Activated CD4-positive, alpha-beta memory T cell treated with anti-CD3 and anti-CD28 coated beads, Interleukin-2, amount 10 ng/mL, durations not matched to agents 7 days and 5 days (primary cell): Measurements from ENCODE around the gene WRAP53. TPM values are rescaled to one million over a fixed set of nuclear protein-coding genes. Genes with fewer than 3 reads are reported as not detected.

Experiments
- CTCF ChIA-PET: fragments of 350-600 bp; sonication (Branson Sonifier 250); formaldehyde crosslinking; loops from one replicate; lab custom pipeline; 2021; ENCODE audit warnings: antibody characterized with exemption, inconsistent platforms; lab: Charles Lee
- POLR2A ChIA-PET: fragments of 350-600 bp; sonication (Branson Sonifier 250); formaldehyde crosslinking; loops from one replicate; lab custom pipeline; 2021; ENCODE audit warnings: antibody characterized with exemption; lab: Charles Lee
- DNase-seq: peaks from one replicate; pipeline ENCODE4 v3.0.0-alpha.2; 2020
- H3K27ac Mint-ChIP-seq: one replicate; pipeline ENCODE4 v1.8.0; 2021; ENCODE audit warnings: mild to moderate bottlenecking, mixed read lengths
- H3K27me3 Mint-ChIP-seq: one replicate; pipeline ENCODE4 v1.8.0; 2021; ENCODE audit warnings: mixed read lengths
- H3K36me3 Mint-ChIP-seq: one replicate; pipeline ENCODE4 v1.8.0; 2021; ENCODE audit warnings: low read depth, mixed read lengths
- H3K4me1 Mint-ChIP-seq: one replicate; pipeline ENCODE4 v1.8.0; 2021; ENCODE audit warnings: mixed read lengths
- H3K4me3 Mint-ChIP-seq: one replicate; pipeline ENCODE4 v1.8.0; 2021; ENCODE audit warnings: mild to moderate bottlenecking, mixed read lengths
- H3K9me3 Mint-ChIP-seq: one replicate; pipeline ENCODE4 v1.8.0; 2021; ENCODE audit warnings: mixed read lengths
- total RNA-seq, 2 experiments: library from RNA; stranded (reverse); gene quantifications; one replicate each; pipeline ENCODE4 v1.2.3, GENCODE V29; 2021

The WRAP53 gene
- total RNA-seq, 2 experiments from 2014 or later = 18.6 to 18.8 TPM

DNA sequence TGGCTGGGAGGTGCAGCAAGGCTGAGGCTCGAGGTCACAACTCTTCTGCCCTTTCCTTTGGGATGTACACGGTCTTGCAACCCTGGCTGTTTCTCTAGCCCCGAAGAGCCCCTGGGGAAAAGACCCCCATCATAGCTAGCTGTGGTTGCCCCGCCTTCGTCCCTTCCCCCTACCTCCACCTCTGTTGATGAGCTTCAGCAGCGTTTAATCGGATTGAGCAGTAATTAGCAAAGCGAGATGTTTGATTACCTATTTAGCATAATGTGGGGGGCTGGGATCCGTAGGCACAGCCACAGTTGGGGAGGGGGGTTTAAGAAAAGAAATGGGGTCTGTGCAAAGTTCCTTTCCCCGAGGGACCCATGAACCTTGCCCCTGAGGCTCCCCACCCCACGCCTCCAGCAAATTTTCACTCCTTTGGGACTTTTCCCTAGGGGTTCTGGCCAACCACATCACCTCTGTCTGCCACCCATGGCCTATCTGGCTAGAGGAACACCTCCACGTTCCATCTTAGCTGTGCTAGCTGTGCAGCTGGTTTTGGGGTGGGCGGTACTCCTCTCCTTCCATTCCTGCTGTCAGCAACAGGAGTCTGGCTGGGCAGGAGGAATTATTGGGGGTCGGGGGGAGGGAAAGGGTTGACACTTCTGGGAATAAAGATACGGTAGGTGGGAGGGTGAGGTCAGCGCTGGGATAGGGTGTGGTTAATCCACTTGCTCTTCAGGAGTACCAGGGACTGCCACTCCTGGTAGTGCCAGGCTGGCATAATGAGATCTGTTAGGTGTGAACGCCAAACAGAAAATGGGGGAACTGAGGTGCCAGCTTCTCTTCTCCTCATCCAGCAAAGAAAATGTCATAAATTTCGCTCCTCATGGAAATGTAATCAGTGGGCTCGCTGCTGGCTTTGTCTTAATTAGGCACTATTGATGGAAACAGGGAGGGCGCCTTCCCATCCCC lies 27.9 kb downstream of the WRAP53 start:
- H3K9me3 Mint-ChIP-seq = no peaks in the 10 kb centered on the region
- CTCF ChIA-PET = interaction anchor here (1.5 kb wide), 1 partner anchor 31 kb away, joined by 3 read pairs; no protein-coding TSS in a partner anchor
- POLR2A ChIA-PET = interaction anchor here (0.9 to 1.2 kb wide), 2 partner anchors 28 to 65 kb away, joined by 3 to 4 read pairs; partner anchors contain the start of genes ATP1B2 and WRAP53
- no peak for DNase-seq
- no peak overlapping the region for H3K27ac Mint-ChIP-seq
- peaks cover 77% of the 10 kb centered on the region for H3K27me3 Mint-ChIP-seq
- peak overlapping the region; percentile 70 for H3K4me3 Mint-ChIP-seq
- no peaks in the 10 kb centered on the region for H3K36me3 Mint-ChIP-seq
- H3K4me1 Mint-ChIP-seq = peaks cover 30% of the 10 kb centered on the region

DNA sequence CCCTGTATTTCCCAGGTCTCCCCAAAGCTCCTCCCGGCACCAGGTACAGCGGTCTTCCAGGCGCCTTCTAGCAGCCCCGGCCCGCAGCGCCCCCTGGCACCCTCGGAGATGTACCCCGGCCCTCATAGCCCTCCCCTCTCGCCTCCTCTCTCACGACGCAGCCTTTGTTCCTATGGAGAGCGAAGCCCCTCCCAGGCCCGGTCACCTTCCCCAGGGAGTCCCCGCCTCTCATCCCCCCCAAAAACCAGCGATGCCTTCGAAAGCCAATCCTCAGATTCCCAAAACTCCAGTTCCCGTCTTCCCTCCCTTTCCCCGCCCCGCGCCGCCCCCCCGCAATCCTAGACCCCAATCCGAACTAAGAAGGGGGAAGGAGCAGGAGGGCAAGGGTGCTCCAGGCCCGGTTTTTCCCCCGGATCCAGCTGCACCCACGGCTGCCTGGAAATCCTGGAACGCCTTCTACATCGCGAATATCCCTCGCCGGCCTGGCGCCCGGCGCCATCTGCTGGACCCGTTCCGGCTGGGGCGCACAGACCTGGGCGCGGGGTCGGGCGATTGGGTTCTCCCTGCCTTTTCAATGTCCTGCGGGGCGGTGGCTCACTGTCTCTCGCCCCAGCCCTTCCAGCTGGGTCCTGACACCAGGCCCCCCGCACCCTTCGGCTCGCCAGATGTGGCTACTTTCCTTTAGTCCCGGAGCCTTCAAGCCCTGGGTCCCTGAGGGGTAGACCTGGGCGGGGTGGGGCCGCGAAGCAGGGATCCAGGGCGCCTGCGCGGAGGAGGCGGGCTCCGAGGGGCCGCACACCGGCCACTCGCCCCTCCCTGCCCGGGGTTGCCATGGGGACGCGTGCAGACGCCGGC lies 28.9 kb downstream of the WRAP53 start, which contains the start of gene DNAH2:
DNAH2 (plus strand) TSS at position 844 of the 855 bp plus-strand sequence. CDS start 1,991 bp downstream, outside the sequence.
- peak; percentile 48 for DNase-seq
- ChIA-PET POLR2A (interaction anchor here (0.6 to 1.2 kb wide), 4 partner anchors 13 to 66 kb away, joined by 3 to 4 read pairs (median 3); partner anchors contain the start of genes ATP1B2, TP53 and WRAP53), CTCF (interaction anchor here (0.6 to 1.2 kb wide), 3 partner anchors 29 to 132 kb away, joined by 3 to 5 read pairs (median 3); partner anchors contain the start of genes TP53 and WRAP53)
- H3K36me3 Mint-ChIP-seq = no peaks in the 10 kb centered on the region
- peaks cover 26% of the 10 kb centered on the region for H3K4me1 Mint-ChIP-seq
- no peak within 1 kb of the TSS for H3K27ac Mint-ChIP-seq
- H3K4me3 Mint-ChIP-seq = peak within 1 kb of the TSS; percentile 70
- H3K27me3 Mint-ChIP-seq = peaks cover 77% of the 10 kb centered on the region
- no peaks in the 10 kb centered on the region for H3K9me3 Mint-ChIP-seq

GRCh38 chr17:7717756-7718350 lies 29.6 kb downstream of the WRAP53 start:
- Mint-ChIP-seq H3K4me1 (peaks cover 26% of the 10 kb centered on the region), H3K27ac (no peak overlapping the region), H3K9me3 (no peaks in the 10 kb centered on the region), H3K36me3 (no peaks in the 10 kb centered on the region), H3K27me3 (peaks cover 75% of the 10 kb centered on the region), H3K4me3 (peak overlapping the region; percentile 70)
- DNase-seq = peak; percentile 74
- CTCF ChIA-PET = interaction anchor here (1.2 kb wide), 1 partner anchor 30 kb away, joined by 5 read pairs; the partner anchor contains the start of genes TP53 and WRAP53
- POLR2A ChIA-PET = interaction anchor here (0.6 to 1.2 kb wide), 3 partner anchors 12 to 31 kb away, joined by 3 to 4 read pairs (median 3); partner anchors contain the start of genes TP53 and WRAP53

- Mint-ChIP-seq H3K4me3 (no peak overlapping the region), H3K9me3 (no peaks in the 10 kb centered on the region), H3K27me3 (peaks cover 67% of the 10 kb centered on the region), H3K36me3 (no peaks in the 10 kb centered on the region), H3K27ac (no peak overlapping the region), H3K4me1 (peaks cover 23% of the 10 kb centered on the region)
- DNase-seq = no peak
- ChIA-PET CTCF (no interaction called here), POLR2A (no interaction called here)
Measured at GRCh38 chr17:7719661-7720060, 31.4 kb downstream of the WRAP53 start.

DNA sequence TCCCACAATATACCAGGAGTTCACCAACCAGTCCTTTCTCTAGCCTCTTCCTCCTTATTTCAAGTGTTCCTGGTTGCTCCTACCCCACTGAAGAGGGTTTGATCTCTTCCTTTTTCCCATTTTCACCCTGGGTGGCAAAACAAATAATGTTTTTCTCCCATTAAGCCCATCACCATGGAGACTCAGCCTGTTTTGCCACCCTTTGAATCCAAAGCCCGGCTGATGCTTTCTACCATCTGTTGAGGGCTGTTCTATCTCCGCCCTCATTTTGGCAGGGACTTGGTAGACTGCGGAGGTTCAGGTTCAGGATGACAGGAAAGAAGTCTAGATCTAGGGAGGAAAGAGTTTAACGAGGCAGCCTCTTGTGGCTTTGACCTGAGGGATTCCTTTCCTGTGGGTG lies 31.8 kb downstream of the WRAP53 start:
- no peaks in the 10 kb centered on the region for H3K36me3 Mint-ChIP-seq
- no peak for DNase-seq
- H3K27me3 Mint-ChIP-seq = peaks cover 64% of the 10 kb centered on the region
- H3K4me3 Mint-ChIP-seq = no peak overlapping the region
- peaks cover 23% of the 10 kb centered on the region for H3K4me1 Mint-ChIP-seq
- ChIA-PET POLR2A (no interaction called here), CTCF (interaction anchor here (0.7 to 0.9 kb wide), 2 partner anchors 9 to 23 kb away, joined by 3 read pairs; no protein-coding TSS in a partner anchor)
- H3K27ac Mint-ChIP-seq = no peak overlapping the region
- H3K9me3 Mint-ChIP-seq = no peaks in the 10 kb centered on the region

GRCh38 chr17:7721612-7722011 lies 33.3 kb downstream of the WRAP53 start:
- H3K4me3 Mint-ChIP-seq = no peak overlapping the region
- H3K4me1 Mint-ChIP-seq = peaks cover 19% of the 10 kb centered on the region
- CTCF ChIA-PET = no interaction called here
- POLR2A ChIA-PET = no interaction called here
- peaks cover 51% of the 10 kb centered on the region for H3K27me3 Mint-ChIP-seq
- H3K36me3 Mint-ChIP-seq = no peaks in the 10 kb centered on the region
- no peak overlapping the region for H3K27ac Mint-ChIP-seq
- H3K9me3 Mint-ChIP-seq = no peaks in the 10 kb centered on the region
- DNase-seq = no peak

GRCh38 chr17:7727886-7728285 lies 39.6 kb downstream of the WRAP53 start:
- H3K4me3 Mint-ChIP-seq = no peak overlapping the region
- no peaks in the 10 kb centered on the region for H3K36me3 Mint-ChIP-seq
- no peak overlapping the region for H3K27ac Mint-ChIP-seq
- no peaks in the 10 kb centered on the region for H3K4me1 Mint-ChIP-seq
- ChIA-PET CTCF (no interaction called here), POLR2A (no interaction called here)
- H3K27me3 Mint-ChIP-seq = peaks cover 24% of the 10 kb centered on the region
- H3K9me3 Mint-ChIP-seq = no peaks in the 10 kb centered on the region
- DNase-seq = no peak

DNA sequence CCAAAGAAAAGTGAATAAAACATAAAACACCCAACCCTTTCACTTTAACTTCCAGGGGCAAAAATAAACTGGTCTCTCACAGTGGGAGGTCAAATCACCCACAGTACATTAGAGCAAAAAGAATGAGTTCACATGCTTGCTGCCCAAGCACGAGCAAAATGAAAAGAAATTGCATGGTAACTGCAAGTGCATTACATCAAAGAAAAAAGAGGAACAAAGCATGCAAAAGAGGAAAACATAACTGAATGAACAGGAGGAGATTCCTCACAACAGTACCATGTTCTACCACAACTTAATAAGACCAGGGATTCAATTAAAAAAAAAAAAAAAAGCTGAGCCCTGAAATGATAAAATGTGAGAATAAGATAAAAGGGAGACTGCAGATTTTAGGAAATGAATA lies 41.5 kb downstream of the WRAP53 start:
- Mint-ChIP-seq H3K9me3 (no peaks in the 10 kb centered on the region), H3K4me3 (no peak overlapping the region), H3K4me1 (no peaks in the 10 kb centered on the region), H3K36me3 (no peaks in the 10 kb centered on the region), H3K27ac (no peak overlapping the region), H3K27me3 (peaks cover 22% of the 10 kb centered on the region)
- ChIA-PET CTCF (interaction anchor here (1.3 kb wide), 1 partner anchor 14 kb away, joined by 6 read pairs; no protein-coding TSS in a partner anchor), POLR2A (interaction anchor here (0.6 kb wide), 1 partner anchor 12 kb away, joined by 3 read pairs; the partner anchor contains the start of gene DNAH2)
- no peak for DNase-seq

DNA sequence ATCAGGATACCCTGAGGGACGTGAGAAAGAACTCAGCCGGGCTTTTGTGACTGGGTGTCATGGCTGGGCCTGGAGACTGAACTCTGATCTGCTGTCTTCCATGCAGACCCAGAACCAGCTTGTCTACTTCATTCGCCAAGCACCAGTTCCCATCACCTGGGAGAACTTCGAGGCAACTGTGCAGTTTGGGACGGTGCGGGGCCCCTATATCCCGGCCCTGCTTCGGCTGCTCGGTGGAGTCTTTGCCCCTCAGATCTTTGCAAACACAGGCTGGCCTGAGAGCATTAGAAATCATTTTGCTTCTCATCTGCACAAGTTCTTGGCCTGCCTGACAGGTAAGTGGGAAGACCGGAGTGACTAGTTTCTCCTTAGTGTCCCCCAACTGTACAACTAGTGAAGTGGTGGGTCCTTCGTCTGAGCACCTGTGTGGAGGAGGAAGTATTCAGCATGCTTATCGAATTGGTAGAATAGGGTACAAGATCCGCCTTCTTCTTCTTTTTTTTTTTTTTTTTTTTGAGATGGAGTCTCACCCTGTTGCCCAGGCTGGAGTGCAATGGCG lies 44.8 kb downstream of the WRAP53 start:
- peaks cover 26% of the 10 kb centered on the region for H3K27me3 Mint-ChIP-seq
- H3K4me3 Mint-ChIP-seq = no peak overlapping the region
- ChIA-PET CTCF (no interaction called here), POLR2A (no interaction called here)
- H3K4me1 Mint-ChIP-seq = no peaks in the 10 kb centered on the region
- no peak for DNase-seq
- H3K27ac Mint-ChIP-seq = no peak overlapping the region
- H3K36me3 Mint-ChIP-seq = no peaks in the 10 kb centered on the region
- H3K9me3 Mint-ChIP-seq = no peaks in the 10 kb centered on the region

- no peak overlapping the region for H3K4me3 Mint-ChIP-seq
- no peaks in the 10 kb centered on the region for H3K4me1 Mint-ChIP-seq
- H3K9me3 Mint-ChIP-seq = no peaks in the 10 kb centered on the region
- CTCF ChIA-PET = no interaction called here
- DNase-seq = no peak
- H3K36me3 Mint-ChIP-seq = no peaks in the 10 kb centered on the region
- no peak overlapping the region for H3K27ac Mint-ChIP-seq
- H3K27me3 Mint-ChIP-seq = peaks cover 26% of the 10 kb centered on the region
- POLR2A ChIA-PET = no interaction called here
Measured at GRCh38 chr17:7737601-7738000, 49.3 kb downstream of the WRAP53 start.

GRCh38 chr17:7739746-7740145 lies 51.5 kb downstream of the WRAP53 start:
- no peaks in the 10 kb centered on the region for H3K9me3 Mint-ChIP-seq
- no peaks in the 10 kb centered on the region for H3K36me3 Mint-ChIP-seq
- peaks cover 21% of the 10 kb centered on the region for H3K27me3 Mint-ChIP-seq
- ChIA-PET CTCF (no interaction called here), POLR2A (no interaction called here)
- no peaks in the 10 kb centered on the region for H3K4me1 Mint-ChIP-seq
- DNase-seq = no peak
- no peak overlapping the region for H3K27ac Mint-ChIP-seq
- no peak overlapping the region for H3K4me3 Mint-ChIP-seq

GRCh38 chr17:7740481-7741001 lies 52.3 kb downstream of the WRAP53 start:
- no peak for DNase-seq
- Mint-ChIP-seq H3K27ac (no peak overlapping the region), H3K36me3 (no peaks in the 10 kb centered on the region), H3K9me3 (no peaks in the 10 kb centered on the region), H3K27me3 (peaks cover 21% of the 10 kb centered on the region), H3K4me3 (no peak overlapping the region), H3K4me1 (no peaks in the 10 kb centered on the region)
- POLR2A ChIA-PET = no interaction called here
- CTCF ChIA-PET = no interaction called here
